Fibroblast of mammary gland (primary cell): ENCODE results near the gene SUSD1.

Experiments used
- DNase-seq: peaks from one replicate; pipeline ENCODE4 v3.0.0-alpha.2; 2010; ENCODE audit warnings: low read depth
- H3K4me3 ChIP-seq: 2 replicates; pipeline ENCODE4 v1.5.1; 2011; ENCODE audit warnings: low read depth, mild to moderate bottlenecking, low read length, moderate library complexity; ENCODE audit not compliant: control insufficient read depth
- CTCF ChIP-seq: conservative IDR thresholded peaks from 2 replicates; pipeline ENCODE4 v1.5.1; 2011; ENCODE audit warnings: low read depth, low read length, inconsistent platforms; ENCODE audit not compliant: control insufficient read depth, insufficient read depth

Gene SUSD1

GRCh38 chr9:112084334-112084733, 90.8 kb downstream of the SUSD1 start:
- TF ChIP-seq CTCF: no peak
- H3K4me3 ChIP-seq: no peak overlapping the region
- DNase-seq: no peak

DNA sequence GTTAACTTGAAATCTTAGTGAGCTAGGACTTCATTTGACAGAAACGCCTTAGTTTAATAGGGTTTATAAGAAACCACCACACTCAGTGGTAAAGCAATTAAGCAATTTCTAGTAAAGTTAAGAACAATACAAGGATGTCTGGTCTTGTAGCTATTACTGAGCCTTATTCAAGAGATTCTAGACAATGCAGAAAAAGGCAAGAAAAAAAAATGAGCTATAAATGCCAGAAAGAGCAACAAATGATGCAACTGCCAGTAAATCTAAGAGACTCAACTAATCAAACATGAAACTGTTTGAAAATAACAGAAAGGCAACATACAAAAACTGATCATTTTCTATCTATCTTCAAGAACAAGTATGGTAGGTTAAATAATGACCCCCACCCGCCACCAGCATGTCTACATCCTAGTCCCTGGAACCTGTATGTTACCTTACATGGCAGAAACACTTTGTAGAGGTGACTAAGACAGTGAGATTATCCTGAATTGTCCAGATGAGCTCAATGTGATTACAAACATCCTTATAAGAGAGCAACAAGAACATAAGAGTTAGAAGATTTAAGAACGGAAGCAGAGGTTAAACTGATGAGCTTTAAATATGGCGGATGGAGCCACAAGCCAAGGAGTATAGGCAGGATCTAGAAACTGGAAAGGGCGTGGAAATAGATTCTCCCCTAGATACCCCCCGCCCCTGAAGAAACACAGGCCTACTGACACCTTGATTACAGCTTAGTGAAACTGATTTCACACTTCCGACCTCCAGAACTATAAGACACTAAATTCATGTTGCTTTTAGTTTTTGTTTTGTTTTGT, 93.0 kb downstream of the SUSD1 start:
- TF ChIP-seq CTCF: no peak
- DNase-seq: no peak
- H3K4me3 ChIP-seq: no peak overlapping the region

GRCh38 chr9:112080831-112081542, 94.1 kb downstream of the SUSD1 start:
- DNase-seq: no peak
- no peak overlapping the region for H3K4me3 ChIP-seq
- no peak for TF ChIP-seq CTCF

DNA sequence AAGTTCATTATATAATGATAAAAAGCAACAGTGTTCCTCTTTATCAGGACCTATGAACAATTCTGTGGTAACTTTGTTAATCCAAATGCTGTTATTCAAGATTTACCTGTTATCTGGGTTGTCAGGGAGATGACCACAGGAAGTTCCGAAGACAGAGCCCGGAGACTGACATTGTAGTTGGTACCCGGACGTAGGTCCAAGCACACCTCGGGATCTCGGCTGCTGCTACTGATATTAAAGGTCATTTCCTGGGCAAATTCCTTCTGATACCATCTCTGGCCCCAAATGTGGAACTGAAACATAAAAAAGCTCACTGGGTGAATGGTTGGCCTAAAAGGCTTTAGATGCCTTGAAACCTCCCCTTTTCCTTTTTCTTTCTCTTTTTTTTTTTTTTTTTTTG, 96.7 kb downstream of the SUSD1 start:
- no peak for TF ChIP-seq CTCF
- H3K4me3 ChIP-seq: no peak overlapping the region
- DNase-seq: no peak

DNA sequence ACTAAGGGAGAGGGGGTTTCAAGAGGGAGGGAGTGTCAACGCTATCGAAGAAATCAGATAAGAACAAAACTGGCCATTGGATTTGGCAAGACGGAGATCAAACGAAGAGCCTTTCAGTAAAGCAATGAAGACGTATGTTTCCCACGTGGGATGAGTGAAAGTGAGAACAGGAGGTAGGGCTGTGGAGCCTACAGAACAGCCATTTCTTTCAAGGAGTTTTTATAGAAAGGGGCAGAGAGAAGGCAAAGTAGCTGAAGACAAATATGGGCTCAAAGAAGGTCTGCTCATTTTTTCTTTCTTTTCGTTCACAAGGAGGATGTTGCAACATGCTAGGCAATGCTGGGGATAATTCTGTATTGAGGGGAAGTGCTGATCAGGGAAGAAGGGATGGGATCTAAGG, 98.3 kb downstream of the SUSD1 start:
- no peak for DNase-seq
- H3K4me3 ChIP-seq: no peak overlapping the region
- TF ChIP-seq CTCF: no peak

DNA sequence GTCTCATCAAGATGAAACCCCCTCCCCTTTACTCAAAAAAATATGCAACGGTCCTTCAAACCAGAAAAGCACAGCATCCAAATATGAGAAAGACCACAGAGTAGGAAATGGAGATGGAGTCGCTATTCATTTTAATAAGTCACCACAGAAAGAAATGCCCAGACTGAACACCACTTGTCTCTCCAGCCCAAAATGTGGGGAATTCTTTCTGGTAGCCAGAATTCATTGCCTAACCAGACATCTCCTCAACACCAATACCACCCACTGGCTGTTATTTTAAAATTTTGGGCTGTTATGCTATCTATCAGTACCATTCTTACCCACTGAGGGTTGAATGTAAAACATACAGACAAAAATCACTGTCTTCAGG, 100.1 kb downstream of the SUSD1 start:
- no peak overlapping the region for H3K4me3 ChIP-seq
- TF ChIP-seq CTCF: no peak
- DNase-seq: no peak
